Measurements from ENCODE around the gene ITLN1.

GRCh38 chr1:160887071-160887470 is 2.1 kb upstream of the ITLN1 start:
- TF ChIP-seq CTCF (IDR thresholded peaks at IDR 0.05) (no peak), ZFX (IDR thresholded peaks at IDR 0.05; ENCODE audit: borderline replicate concordance) (no peak)
